ENCODE measurements around the gene AKAP4.

The AKAP4 gene

DNA sequence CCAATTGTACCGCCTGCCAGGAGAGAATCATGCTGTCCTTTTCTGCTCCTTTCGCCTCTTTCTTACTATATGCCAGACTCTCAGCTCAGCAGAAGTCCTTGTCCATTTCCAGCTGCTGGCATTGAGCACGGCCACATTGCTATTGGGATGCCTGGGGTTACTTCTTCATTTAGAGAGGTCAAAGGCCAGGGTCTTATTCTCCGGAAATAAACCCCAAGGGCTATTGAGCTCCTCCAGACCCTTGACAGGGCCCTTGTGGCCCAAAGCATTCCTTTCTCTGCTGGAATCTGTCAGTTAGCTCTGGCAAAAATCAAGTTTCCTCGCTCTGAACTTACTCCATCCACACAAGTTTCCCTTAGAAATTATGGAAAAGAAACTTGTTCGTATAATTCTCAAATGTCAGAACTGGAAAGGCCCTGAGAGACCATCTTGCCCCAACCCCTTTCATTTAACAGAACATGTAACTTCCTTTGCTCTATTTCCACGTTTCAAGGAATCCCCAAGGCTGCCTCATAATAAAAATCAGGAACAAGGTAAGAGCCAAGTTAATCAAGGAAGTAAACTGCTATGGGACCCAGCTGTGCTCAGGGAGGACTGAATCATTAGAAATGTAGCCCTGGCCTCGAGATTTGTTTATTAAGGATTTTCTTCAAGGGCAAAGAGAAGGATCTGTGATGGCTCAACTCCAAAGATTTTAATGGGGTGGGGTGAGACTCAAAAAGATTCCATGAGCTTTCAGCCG is 11.8 kb downstream of the AKAP4 start:
- Histone ChIP-seq H3K27me3 (ENCODE audit: insufficient read depth, low read length) (no peaks in the 10 kb centered on the region), H3K27ac (ENCODE audit: low read depth, low read length, poor library complexity, severe bottlenecking) (no peak overlapping the region), H3K9me3 (ENCODE audit: low read length) (no peaks in the 10 kb centered on the region), H3K9me2 (ENCODE audit: low read depth, low read length) (no peaks in the 10 kb centered on the region), H3K4me3 (ENCODE audit: low read depth, low read length, poor library complexity, severe bottlenecking) (no peak overlapping the region), H4K20me1 (ENCODE audit: insufficient read depth, low read length) (no peaks in the 10 kb centered on the region), H3K79me2 (ENCODE audit: insufficient read depth, low read length) (no peaks in the 10 kb centered on the region), H3K4me1 (ENCODE audit: insufficient read depth, low read length, severe bottlenecking) (no peaks in the 10 kb centered on the region), H3K36me3 (ENCODE audit: insufficient read depth, low read length) (no peaks in the 10 kb centered on the region), H3K9ac (ENCODE audit: low read length) (no peak overlapping the region), H2AFZ (ENCODE audit: low read length) (no peak overlapping the region), H3K4me2 (ENCODE audit: low read length) (no peak overlapping the region), H3F3A (ENCODE audit: insufficient read depth, low read length) (no peaks in the 10 kb centered on the region)
- TF ChIP-seq, protein P1, sequence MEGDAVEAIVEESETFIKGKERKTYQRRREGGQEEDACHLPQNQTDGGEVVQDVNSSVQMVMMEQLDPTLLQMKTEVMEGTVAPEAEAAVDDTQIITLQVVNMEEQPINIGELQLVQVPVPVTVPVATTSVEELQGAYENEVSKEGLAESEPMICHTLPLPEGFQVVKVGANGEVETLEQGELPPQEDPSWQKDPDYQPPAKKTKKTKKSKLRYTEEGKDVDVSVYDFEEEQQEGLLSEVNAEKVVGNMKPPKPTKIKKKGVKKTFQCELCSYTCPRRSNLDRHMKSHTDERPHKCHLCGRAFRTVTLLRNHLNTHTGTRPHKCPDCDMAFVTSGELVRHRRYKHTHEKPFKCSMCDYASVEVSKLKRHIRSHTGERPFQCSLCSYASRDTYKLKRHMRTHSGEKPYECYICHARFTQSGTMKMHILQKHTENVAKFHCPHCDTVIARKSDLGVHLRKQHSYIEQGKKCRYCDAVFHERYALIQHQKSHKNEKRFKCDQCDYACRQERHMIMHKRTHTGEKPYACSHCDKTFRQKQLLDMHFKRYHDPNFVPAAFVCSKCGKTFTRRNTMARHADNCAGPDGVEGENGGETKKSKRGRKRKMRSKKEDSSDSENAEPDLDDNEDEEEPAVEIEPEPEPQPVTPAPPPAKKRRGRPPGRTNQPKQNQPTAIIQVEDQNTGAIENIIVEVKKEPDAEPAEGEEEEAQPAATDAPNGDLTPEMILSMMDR (IDR thresholded peaks at IDR 0.05; ENCODE audit: low read length), result no peak
- TF ChIP-seq EZH2 (IDR thresholded peaks at IDR 0.05; ENCODE audit: borderline replicate concordance, low read length), result no peak

GRCh38 chrX:50183891-50184290 is 16.9 kb downstream of the AKAP4 start:
- H3K27ac ChIP-seq (ENCODE audit: low read depth, low read length, poor library complexity, severe bottlenecking), result no peak overlapping the region
- no peaks in the 10 kb centered on the region for H3K9me3 ChIP-seq (ENCODE audit: low read length)
- H3K79me2 ChIP-seq (ENCODE audit: insufficient read depth, low read length), result no peaks in the 10 kb centered on the region
- H2AFZ ChIP-seq (ENCODE audit: low read length), result no peak overlapping the region
- H3K4me2 ChIP-seq (ENCODE audit: low read length), result no peak overlapping the region
- H3K4me3 ChIP-seq (ENCODE audit: low read depth, low read length, poor library complexity, severe bottlenecking), result no peak overlapping the region
- no peaks in the 10 kb centered on the region for H4K20me1 ChIP-seq (ENCODE audit: insufficient read depth, low read length)
- H3K27me3 ChIP-seq (ENCODE audit: insufficient read depth, low read length), result no peaks in the 10 kb centered on the region
- H3K9ac ChIP-seq (ENCODE audit: low read length), result no peak overlapping the region
- H3K4me1 ChIP-seq (ENCODE audit: insufficient read depth, low read length, severe bottlenecking), result peaks cover 4% of the 10 kb centered on the region
- no peaks in the 10 kb centered on the region for H3K9me2 ChIP-seq (ENCODE audit: low read depth, low read length)
- H3K36me3 ChIP-seq (ENCODE audit: insufficient read depth, low read length), result no peaks in the 10 kb centered on the region
- H3F3A ChIP-seq (ENCODE audit: insufficient read depth, low read length), result no peaks in the 10 kb centered on the region
- no peak for TF ChIP-seq EZH2 (IDR thresholded peaks at IDR 0.05; ENCODE audit: borderline replicate concordance, low read length)
- TF ChIP-seq, protein P1 (IDR thresholded peaks at IDR 0.05; ENCODE audit: low read length), result no peak

DNA sequence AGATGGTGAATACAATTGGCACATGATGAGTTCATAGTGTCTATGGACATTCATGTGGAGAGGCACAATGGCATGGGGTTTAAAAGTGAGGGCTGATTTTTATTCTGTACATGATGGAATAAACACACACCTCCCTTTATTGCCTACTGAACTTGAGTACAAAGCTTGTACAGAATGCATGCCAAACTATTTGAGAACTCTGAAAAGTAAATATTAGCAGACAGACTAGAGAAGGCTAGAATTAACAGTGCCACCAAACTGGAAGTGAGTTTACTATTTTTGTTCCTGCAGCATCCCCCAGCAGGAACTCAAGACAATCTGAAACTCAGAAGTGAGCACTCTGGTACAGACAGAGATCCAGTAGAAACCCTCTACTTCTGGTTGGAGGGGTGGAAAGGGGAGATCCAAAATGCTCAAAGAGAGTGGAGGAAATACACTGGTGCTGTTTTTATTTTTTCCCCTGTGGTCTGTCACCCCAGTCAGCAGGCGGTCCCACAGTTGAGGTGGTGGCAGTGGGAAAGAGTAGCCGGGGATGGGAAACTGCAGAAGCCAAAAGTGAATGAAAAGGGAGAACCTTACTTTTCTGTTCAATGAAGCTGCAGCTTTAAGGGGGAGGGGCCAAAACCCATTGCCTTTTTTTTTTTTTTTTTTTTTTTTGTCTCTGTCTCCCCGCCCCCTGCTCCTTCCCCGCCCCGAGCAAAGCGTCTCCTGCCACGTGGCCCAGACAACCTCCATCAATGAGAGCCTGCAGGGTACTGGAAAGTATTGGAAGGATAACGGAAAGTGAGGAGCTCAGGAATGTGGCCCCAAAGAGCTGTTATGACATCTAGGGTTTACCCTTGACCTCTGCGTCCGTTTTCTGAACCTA is 20.5 kb downstream of the AKAP4 start:
- Histone ChIP-seq H3K36me3 (ENCODE audit: insufficient read depth, low read length) (no peaks in the 10 kb centered on the region), H3K9ac (ENCODE audit: low read length) (no peak overlapping the region), H3K4me1 (ENCODE audit: insufficient read depth, low read length, severe bottlenecking) (peaks cover 4% of the 10 kb centered on the region), H3K79me2 (ENCODE audit: insufficient read depth, low read length) (no peaks in the 10 kb centered on the region), H4K20me1 (ENCODE audit: insufficient read depth, low read length) (no peaks in the 10 kb centered on the region), H3K9me2 (ENCODE audit: low read depth, low read length) (no peaks in the 10 kb centered on the region), H3K27me3 (ENCODE audit: insufficient read depth, low read length) (no peaks in the 10 kb centered on the region), H2AFZ (ENCODE audit: low read length) (no peak overlapping the region), H3K9me3 (ENCODE audit: low read length) (no peaks in the 10 kb centered on the region), H3K4me2 (ENCODE audit: low read length) (no peak overlapping the region), H3F3A (ENCODE audit: insufficient read depth, low read length) (no peaks in the 10 kb centered on the region), H3K4me3 (ENCODE audit: low read depth, low read length, poor library complexity, severe bottlenecking) (no peak overlapping the region), H3K27ac (ENCODE audit: low read depth, low read length, poor library complexity, severe bottlenecking) (no peak overlapping the region)
- TF ChIP-seq EZH2 (IDR thresholded peaks at IDR 0.05; ENCODE audit: borderline replicate concordance, low read length), result no peak
- TF ChIP-seq, protein P1 (IDR thresholded peaks at IDR 0.05; ENCODE audit: low read length), result no peak

Measured in OCI-LY1 (cell line).